Measurements from ENCODE around the gene GAS2.
A peak's percentile ranks its signal among the peaks of the same experiment; 100 is the strongest.

The GAS2 gene

GRCh38 chr11:22774716-22775115, 108.3 kb downstream of the GAS2 start:
- no peak overlapping the region for H3K4me3 Mint-ChIP-seq
- H3K4me1 Mint-ChIP-seq: no peaks in the 10 kb centered on the region
- peaks cover 0 to 2% of the 10 kb centered on the region in 2 donors for H3K9me3 Mint-ChIP-seq
- ATAC-seq (replicated peaks) (no peak), DNase-seq (no peak)
- H3K27ac Mint-ChIP-seq: no peak overlapping the region
- H3K36me3 Mint-ChIP-seq: no peaks in the 10 kb centered on the region
- H3K27me3 Mint-ChIP-seq: peaks cover 0 to 4% of the 10 kb centered on the region in 2 donors

- H3K9me3 Mint-ChIP-seq: no peaks in the 10 kb centered on the region
- H3K4me3 Mint-ChIP-seq: no peak overlapping the region
- no peaks in the 10 kb centered on the region for H3K36me3 Mint-ChIP-seq
- ATAC-seq (replicated peaks) (no peak), DNase-seq (no peak)
- peaks cover 0 to 4% of the 10 kb centered on the region in 2 donors for H3K27me3 Mint-ChIP-seq
- no peaks in the 10 kb centered on the region for H3K4me1 Mint-ChIP-seq
- H3K27ac Mint-ChIP-seq: no peak overlapping the region
These were observed 108.8 kb downstream of the GAS2 start for GRCh38 chr11:22775248-22775647.

- ATAC-seq (replicated peaks) (no peak), DNase-seq (no peak)
- Mint-ChIP-seq H3K27ac (no peak overlapping the region), H3K4me3 (no peak overlapping the region), H3K36me3 (no peaks in the 10 kb centered on the region), H3K4me1 (peaks cover 3 to 9% of the 10 kb centered on the region in 2 donors), H3K9me3 (no peaks in the 10 kb centered on the region), H3K27me3 (peaks cover 0 to 4% of the 10 kb centered on the region in 2 donors)
These were observed 112.2 kb downstream of the GAS2 start for GRCh38 chr11:22778642-22779041.

DNA sequence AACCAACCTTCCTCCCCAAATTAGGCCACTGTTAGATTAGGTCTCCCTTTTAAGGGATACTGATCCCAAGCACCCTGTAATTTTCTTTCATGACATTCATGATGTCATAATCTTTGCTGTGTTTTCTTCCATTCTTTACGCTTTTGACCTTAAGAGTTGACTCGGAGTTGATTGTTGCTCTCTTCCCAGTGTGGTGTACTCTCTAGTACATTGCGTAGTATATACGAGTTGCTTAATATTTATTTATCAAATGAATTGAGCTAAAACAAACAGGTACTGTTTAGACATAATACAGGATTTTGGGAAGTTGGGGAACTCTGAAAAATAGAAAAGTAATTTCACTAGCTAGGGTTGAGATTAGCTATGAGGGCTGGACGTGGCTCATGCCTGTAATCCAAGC, 113.4 kb downstream of the GAS2 start:
- Mint-ChIP-seq H3K4me1 (peaks cover 3 to 9% of the 10 kb centered on the region in 2 donors), H3K36me3 (no peaks in the 10 kb centered on the region), H3K4me3 (no peak overlapping the region), H3K27ac (no peak overlapping the region), H3K9me3 (no peaks in the 10 kb centered on the region), H3K27me3 (peaks cover 0 to 4% of the 10 kb centered on the region in 2 donors)
- no peak for ATAC-seq (replicated peaks)
- DNase-seq: no peak

GRCh38 chr11:22780952-22781593, 114.7 kb downstream of the GAS2 start:
- peaks cover 3 to 9% of the 10 kb centered on the region in 2 donors for H3K4me1 Mint-ChIP-seq
- no peak overlapping the region for H3K27ac Mint-ChIP-seq
- peaks cover 0 to 4% of the 10 kb centered on the region in 2 donors for H3K27me3 Mint-ChIP-seq

GRCh38 chr11:22785251-22785650, 118.8 kb downstream of the GAS2 start:
- DNase-seq (no peak), ATAC-seq (replicated peaks) (no peak)
- H3K27me3 Mint-ChIP-seq: no peaks in the 10 kb centered on the region
- peaks cover 3 to 9% of the 10 kb centered on the region in 2 donors for H3K4me1 Mint-ChIP-seq
- no peaks in the 10 kb centered on the region for H3K36me3 Mint-ChIP-seq
- no peaks in the 10 kb centered on the region for H3K9me3 Mint-ChIP-seq
- H3K4me3 Mint-ChIP-seq: no peak overlapping the region
- H3K27ac Mint-ChIP-seq: no peak overlapping the region

More at GRCh38 chr11:22780952-22781593, 114.7 kb downstream of the GAS2 start:
- no peaks in the 10 kb centered on the region for H3K9me3 Mint-ChIP-seq
- no peak overlapping the region for H3K4me3 Mint-ChIP-seq
- no peaks in the 10 kb centered on the region for H3K36me3 Mint-ChIP-seq
- peak; percentile 62 to 69 for ATAC-seq (replicated peaks)
- no peak for DNase-seq

- ATAC-seq (replicated peaks): no peak
- no peak for DNase-seq
- H3K27me3 Mint-ChIP-seq: no peaks in the 10 kb centered on the region
- no peaks in the 10 kb centered on the region for H3K9me3 Mint-ChIP-seq
- no peaks in the 10 kb centered on the region for H3K4me1 Mint-ChIP-seq
- H3K36me3 Mint-ChIP-seq: no peaks in the 10 kb centered on the region
- H3K27ac Mint-ChIP-seq: no peak overlapping the region
- H3K4me3 Mint-ChIP-seq: no peak overlapping the region
These were observed 120.1 kb downstream of the GAS2 start for GRCh38 chr11:22786475-22786874.

DNA sequence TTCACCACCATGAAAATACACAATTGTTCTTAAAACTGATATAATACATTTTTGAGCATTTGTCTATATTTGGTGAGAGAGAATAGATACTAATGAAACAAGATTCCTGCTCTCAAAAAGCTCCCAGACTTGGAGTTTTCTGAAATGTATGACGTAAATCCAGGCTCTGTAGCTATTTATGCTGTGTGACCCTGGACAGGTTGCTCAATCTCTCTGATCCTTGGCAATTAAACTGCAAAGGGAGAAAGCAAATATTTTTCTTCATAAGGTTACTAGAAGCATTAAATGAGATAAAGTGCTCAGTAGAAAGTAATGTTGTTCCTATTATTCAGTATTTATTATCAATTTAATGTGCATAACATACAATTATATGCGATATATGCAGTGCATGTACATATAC, 120.6 kb downstream of the GAS2 start:
- Mint-ChIP-seq H3K27ac (no peak overlapping the region), H3K4me3 (no peak overlapping the region), H3K4me1 (no peaks in the 10 kb centered on the region), H3K27me3 (no peaks in the 10 kb centered on the region), H3K36me3 (no peaks in the 10 kb centered on the region), H3K9me3 (no peaks in the 10 kb centered on the region)
- DNase-seq (no peak), ATAC-seq (replicated peaks) (no peak)

GRCh38 chr11:22787551-22788162, 121.2 kb downstream of the GAS2 start:
- no peak overlapping the region for H3K27ac Mint-ChIP-seq
- H3K4me1 Mint-ChIP-seq: peaks cover 0 to under 1% of the 10 kb centered on the region in 2 donors
- DNase-seq: no peak

GRCh38 chr11:22792497-22792896, 126.1 kb downstream of the GAS2 start:
- no peaks in the 10 kb centered on the region for H3K27me3 Mint-ChIP-seq
- H3K9me3 Mint-ChIP-seq: no peaks in the 10 kb centered on the region
- H3K4me3 Mint-ChIP-seq: no peak overlapping the region
- DNase-seq (no peak), ATAC-seq (replicated peaks) (peak in 1 of 2 donors; percentile 50)
- H3K27ac Mint-ChIP-seq: no peak overlapping the region
- peaks cover 0 to 2% of the 10 kb centered on the region in 2 donors for H3K4me1 Mint-ChIP-seq
- H3K36me3 Mint-ChIP-seq: no peaks in the 10 kb centered on the region

More at GRCh38 chr11:22787551-22788162, 121.2 kb downstream of the GAS2 start:
- no peak overlapping the region for H3K4me3 Mint-ChIP-seq
- ATAC-seq (replicated peaks): no peak
- no peaks in the 10 kb centered on the region for H3K9me3 Mint-ChIP-seq
- no peaks in the 10 kb centered on the region for H3K27me3 Mint-ChIP-seq
- H3K36me3 Mint-ChIP-seq: no peaks in the 10 kb centered on the region

- Mint-ChIP-seq H3K27me3 (no peaks in the 10 kb centered on the region), H3K4me3 (no peak overlapping the region), H3K4me1 (peaks cover 0 to 2% of the 10 kb centered on the region in 2 donors), H3K27ac (no peak overlapping the region), H3K36me3 (no peaks in the 10 kb centered on the region), H3K9me3 (no peaks in the 10 kb centered on the region)
- no peak for DNase-seq
- no peak for ATAC-seq (replicated peaks)
These were observed 129.5 kb downstream of the GAS2 start for GRCh38 chr11:22795914-22796313.

GRCh38 chr11:22797047-22797446, 130.6 kb downstream of the GAS2 start:
- no peak overlapping the region for H3K27ac Mint-ChIP-seq
- H3K9me3 Mint-ChIP-seq: no peaks in the 10 kb centered on the region
- ATAC-seq (replicated peaks) (no peak), DNase-seq (no peak)
- no peaks in the 10 kb centered on the region for H3K27me3 Mint-ChIP-seq
- no peak overlapping the region for H3K4me3 Mint-ChIP-seq
- H3K36me3 Mint-ChIP-seq: no peaks in the 10 kb centered on the region
- peaks cover 0 to 2% of the 10 kb centered on the region in 2 donors for H3K4me1 Mint-ChIP-seq

DNA sequence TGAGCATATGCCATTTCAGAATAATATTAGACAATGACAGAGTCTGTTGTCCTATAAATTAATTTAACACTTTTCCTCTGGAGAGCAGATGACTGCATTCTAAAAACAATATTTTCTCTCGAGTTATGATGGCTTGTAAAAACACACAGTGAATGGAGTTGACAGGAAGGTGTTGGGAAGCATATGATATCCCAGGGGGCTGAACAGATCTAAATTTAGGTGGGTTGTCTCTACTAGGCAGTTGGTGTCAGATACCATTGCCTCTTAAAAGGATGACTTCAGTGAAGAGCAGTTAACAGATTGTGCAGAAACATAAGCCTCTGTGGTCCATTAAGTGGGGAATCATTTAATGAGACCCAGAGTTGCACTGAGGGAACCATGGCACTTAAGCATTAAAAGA, 132.5 kb downstream of the GAS2 start:
- Mint-ChIP-seq H3K4me3 (no peak overlapping the region), H3K36me3 (no peaks in the 10 kb centered on the region), H3K27me3 (no peaks in the 10 kb centered on the region), H3K27ac (no peak overlapping the region), H3K9me3 (no peaks in the 10 kb centered on the region), H3K4me1 (no peaks in the 10 kb centered on the region)
- no peak for DNase-seq
- no peak for ATAC-seq (replicated peaks)

DNA sequence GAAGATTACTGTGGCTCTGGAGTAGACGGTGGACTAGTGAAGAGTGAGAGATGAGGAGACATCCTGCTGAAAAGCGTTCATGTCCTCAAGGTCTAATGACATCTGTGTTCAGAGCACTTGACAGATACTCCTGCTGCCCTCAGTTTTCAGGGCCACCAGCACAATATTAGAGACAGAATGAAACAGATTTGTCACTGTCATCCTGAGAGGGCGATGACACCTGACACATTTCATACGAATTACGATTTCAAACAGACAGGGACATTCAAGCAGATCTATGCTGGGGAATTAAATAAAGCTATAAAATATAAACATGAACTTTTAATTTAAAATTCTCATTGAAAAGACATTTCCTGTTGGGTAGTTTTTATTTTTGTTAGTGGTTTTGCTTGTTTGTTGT, 134.1 kb downstream of the GAS2 start:
- Mint-ChIP-seq H3K4me1 (no peaks in the 10 kb centered on the region), H3K27ac (no peak overlapping the region), H3K36me3 (no peaks in the 10 kb centered on the region), H3K27me3 (no peaks in the 10 kb centered on the region), H3K9me3 (no peaks in the 10 kb centered on the region), H3K4me3 (no peak overlapping the region)
- no peak for ATAC-seq (replicated peaks)
- DNase-seq: no peak

- Mint-ChIP-seq H3K27ac (no peak overlapping the region), H3K9me3 (no peaks in the 10 kb centered on the region), H3K4me1 (peaks cover 6% of the 10 kb centered on the region in 2 donors), H3K36me3 (no peaks in the 10 kb centered on the region), H3K4me3 (no peak overlapping the region), H3K27me3 (no peaks in the 10 kb centered on the region)
- no peak for ATAC-seq (replicated peaks)
- DNase-seq: no peak
These were observed 136.4 kb downstream of the GAS2 start for GRCh38 chr11:22802861-22803260.

Measured in stimulated activated naive B cell treated with anti-CD40 and anti-IgM and Interleukin-4, amounts not matched to agents 10 μg/mL and 1 μg/mL and 100 μg/mL, for 72 hours (primary cell).